K562 (cell line): ENCODE data around the gene DCUN1D4. TPM values are rescaled to one million over a fixed set of nuclear protein-coding genes. Genes with fewer than 3 reads are reported as not detected.

Source experiments
- BCOR ChIP-seq: fragments of 450-650 bp; IDR thresholded peaks from 2 replicates; pipeline ENCODE4 v1.6.1; 2016
- GATAD2A ChIP-seq: fragments of 450-650 bp; IDR thresholded peaks from 2 replicates; pipeline ENCODE4 v1.6.1; 2017
- NCOR1 ChIP-seq: fragments of 450-650 bp; IDR thresholded peaks from 2 replicates; pipeline ENCODE4 v1.6.1; 2016; ENCODE audit warnings: mild to moderate bottlenecking, moderate library complexity
- NFE2L1 ChIP-seq: fragments of 450-650 bp; IDR thresholded peaks from 2 replicates; pipeline ENCODE4 v1.6.1; 2016; ENCODE audit warnings: missing genetic modification characterization, low read depth, mild to moderate bottlenecking, missing compliant biosample characterization, moderate library complexity, borderline replicate concordance
- NFYB ChIP-seq: IDR thresholded peaks from 2 replicates; pipeline ENCODE4 v1.6.1; 2011; ENCODE audit warnings: mild to moderate bottlenecking, moderate library complexity; ENCODE audit not compliant: insufficient read length; ENCODE audit errors: extremely low read depth
- RCOR1 ChIP-seq, 2 experiments: IDR thresholded peaks; 2 replicates each; pipeline ENCODE4 v1.6.1; 2012; ENCODE audit warnings: low read depth in 2 of 2, low read length in 2 of 2, borderline replicate concordance in 1 of 2, improper control_type of control experiment in 1 of 2
- SMAD4 ChIP-seq: fragments of 250-450 bp; sonication (Bioruptor Pico); conservative IDR thresholded peaks from 2 replicates; pipeline ENCODE4 v1.8.0; 2021; ENCODE audit warnings: inconsistent platforms, mild to moderate bottlenecking, moderate library complexity
- SMARCA5 ChIP-seq: fragments of 450-650 bp; IDR thresholded peaks from 2 replicates; pipeline ENCODE4 v1.6.1; 2016
- U2AF2 ChIP-seq: fragments of 200-400 bp; formaldehyde crosslinking; optimal IDR thresholded peaks from 2 replicates; pipeline ENCODE3; 2017; ENCODE audit warnings: low read depth, mild to moderate bottlenecking, low read length
- ZNF764 ChIP-seq: fragments of 250-450 bp; sonication (Bioruptor Pico); IDR thresholded peaks from 2 replicates; pipeline ENCODE4 v1.4.0; 2020; ENCODE audit warnings: low read depth, mild to moderate bottlenecking, moderate library complexity
- polyA plus RNA-seq, 8 experiments: library from polyadenylated mRNA; depleted of rRNA in 4 of 8; stranded (reverse) in 5 of 8; unstranded in 3 of 8; fragments of >200 nt; fragmentation: Nextera tagmentation in 2 of 8; fragmentation: Illumina TruSeq in 1 of 8; extraction: Ambion mirVana in 2 of 8; extraction: Trizol in 1 of 8; gene quantifications; 2 replicates each; pipeline versions ENCODE4 v1.2.1 to v1.2.3, GENCODE V29; 2011 to 2014; ENCODE audit warnings: inconsistent platforms in 1 of 8, missing spikeins in 1 of 8
- total RNA-seq, 7 experiments: library from RNA; depleted of rRNA in 6 of 7; stranded (reverse); fragments of >200 nt in 6 of 7; fragmentation: Illumina TruSeq in 2 of 7; extraction: Trizol in 2 of 7; gene quantifications; 2 replicates each; pipeline versions ENCODE4 v1.2.1 to v1.2.3, GENCODE V29; 2011 to 2021; ENCODE audit warnings: low replicate concordance in 1 of 7
- TF ChIP-seq, protein P1 (sequence below): fragments of 450-650 bp; IDR thresholded peaks from 2 replicates; pipeline ENCODE4 v1.6.1; 2017; ENCODE audit warnings: antibody characterized with exemption, mild to moderate bottlenecking
- TF ChIP-seq, protein P2 (sequence below), 3 experiments: fragments of 200-800 bp in 1 of 3; fragments of 250-450 bp in 1 of 3; fragments of 450-650 bp in 1 of 3; sonication (Bioruptor Pico) in 1 of 3; sonication (Bioruptor generic) in 1 of 3; formaldehyde crosslinking in 1 of 3; IDR thresholded peaks; 2 replicates each; pipeline versions ENCODE4 v1.6.1 to v1.8.0; 2016 to 2022; ENCODE audit warnings: mild to moderate bottlenecking in 2 of 3, missing genetic modification characterization in 2 of 3, missing compliant biosample characterization in 1 of 3, moderate library complexity in 1 of 3

Gene DCUN1D4
- total and polyA plus RNA-seq, 9 of the 15 experiments (the other 6 are each of a cell fraction or from before 2014, with no cell fraction given) = 15.1 to 73.5 (median 23.0) TPM

DNA sequence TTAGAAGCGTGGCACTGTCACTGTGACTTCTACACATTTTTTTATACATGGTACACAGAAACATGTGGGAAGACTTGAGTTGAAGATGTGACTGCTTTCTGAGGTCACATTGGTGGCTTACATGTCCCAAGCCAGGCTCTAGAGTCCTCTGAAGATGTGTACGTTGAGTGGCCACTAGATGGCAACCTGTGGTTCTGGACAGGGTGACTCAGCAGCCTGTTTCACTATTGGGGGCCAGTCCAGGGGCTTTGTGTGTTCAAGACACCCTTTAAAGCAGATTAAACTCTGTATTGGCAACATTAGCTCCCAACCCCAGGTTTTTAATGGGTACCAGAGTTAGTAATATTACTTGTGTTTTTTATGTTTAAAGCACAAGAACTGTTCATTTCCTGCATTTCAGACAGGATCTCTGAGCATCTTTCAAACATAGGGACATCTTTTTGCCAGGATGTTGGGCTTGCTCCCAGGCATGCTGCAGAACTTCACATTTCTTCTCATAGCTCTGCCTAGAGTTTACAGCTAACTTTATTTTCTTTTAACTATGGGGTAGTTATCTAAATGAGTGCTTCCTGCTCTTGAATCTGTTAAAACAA lies 53.0 kb downstream of the DCUN1D4 start (continued):
- TF ChIP-seq, protein P1, sequence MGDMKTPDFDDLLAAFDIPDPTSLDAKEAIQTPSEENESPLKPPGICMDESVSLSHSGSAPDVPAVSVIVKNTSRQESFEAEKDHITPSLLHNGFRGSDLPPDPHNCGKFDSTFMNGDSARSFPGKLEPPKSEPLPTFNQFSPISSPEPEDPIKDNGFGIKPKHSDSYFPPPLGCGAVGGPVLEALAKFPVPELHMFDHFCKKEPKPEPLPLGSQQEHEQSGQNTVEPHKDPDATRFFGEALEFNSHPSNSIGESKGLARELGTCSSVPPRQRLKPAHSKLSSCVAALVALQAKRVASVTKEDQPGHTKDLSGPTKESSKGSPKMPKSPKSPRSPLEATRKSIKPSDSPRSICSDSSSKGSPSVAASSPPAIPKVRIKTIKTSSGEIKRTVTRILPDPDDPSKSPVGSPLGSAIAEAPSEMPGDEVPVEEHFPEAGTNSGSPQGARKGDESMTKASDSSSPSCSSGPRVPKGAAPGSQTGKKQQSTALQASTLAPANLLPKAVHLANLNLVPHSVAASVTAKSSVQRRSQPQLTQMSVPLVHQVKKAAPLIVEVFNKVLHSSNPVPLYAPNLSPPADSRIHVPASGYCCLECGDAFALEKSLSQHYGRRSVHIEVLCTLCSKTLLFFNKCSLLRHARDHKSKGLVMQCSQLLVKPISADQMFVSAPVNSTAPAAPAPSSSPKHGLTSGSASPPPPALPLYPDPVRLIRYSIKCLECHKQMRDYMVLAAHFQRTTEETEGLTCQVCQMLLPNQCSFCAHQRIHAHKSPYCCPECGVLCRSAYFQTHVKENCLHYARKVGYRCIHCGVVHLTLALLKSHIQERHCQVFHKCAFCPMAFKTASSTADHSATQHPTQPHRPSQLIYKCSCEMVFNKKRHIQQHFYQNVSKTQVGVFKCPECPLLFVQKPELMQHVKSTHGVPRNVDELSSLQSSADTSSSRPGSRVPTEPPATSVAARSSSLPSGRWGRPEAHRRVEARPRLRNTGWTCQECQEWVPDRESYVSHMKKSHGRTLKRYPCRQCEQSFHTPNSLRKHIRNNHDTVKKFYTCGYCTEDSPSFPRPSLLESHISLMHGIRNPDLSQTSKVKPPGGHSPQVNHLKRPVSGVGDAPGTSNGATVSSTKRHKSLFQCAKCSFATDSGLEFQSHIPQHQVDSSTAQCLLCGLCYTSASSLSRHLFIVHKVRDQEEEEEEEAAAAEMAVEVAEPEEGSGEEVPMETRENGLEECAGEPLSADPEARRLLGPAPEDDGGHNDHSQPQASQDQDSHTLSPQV = peak; percentile 47
- TF ChIP-seq, protein P2, sequence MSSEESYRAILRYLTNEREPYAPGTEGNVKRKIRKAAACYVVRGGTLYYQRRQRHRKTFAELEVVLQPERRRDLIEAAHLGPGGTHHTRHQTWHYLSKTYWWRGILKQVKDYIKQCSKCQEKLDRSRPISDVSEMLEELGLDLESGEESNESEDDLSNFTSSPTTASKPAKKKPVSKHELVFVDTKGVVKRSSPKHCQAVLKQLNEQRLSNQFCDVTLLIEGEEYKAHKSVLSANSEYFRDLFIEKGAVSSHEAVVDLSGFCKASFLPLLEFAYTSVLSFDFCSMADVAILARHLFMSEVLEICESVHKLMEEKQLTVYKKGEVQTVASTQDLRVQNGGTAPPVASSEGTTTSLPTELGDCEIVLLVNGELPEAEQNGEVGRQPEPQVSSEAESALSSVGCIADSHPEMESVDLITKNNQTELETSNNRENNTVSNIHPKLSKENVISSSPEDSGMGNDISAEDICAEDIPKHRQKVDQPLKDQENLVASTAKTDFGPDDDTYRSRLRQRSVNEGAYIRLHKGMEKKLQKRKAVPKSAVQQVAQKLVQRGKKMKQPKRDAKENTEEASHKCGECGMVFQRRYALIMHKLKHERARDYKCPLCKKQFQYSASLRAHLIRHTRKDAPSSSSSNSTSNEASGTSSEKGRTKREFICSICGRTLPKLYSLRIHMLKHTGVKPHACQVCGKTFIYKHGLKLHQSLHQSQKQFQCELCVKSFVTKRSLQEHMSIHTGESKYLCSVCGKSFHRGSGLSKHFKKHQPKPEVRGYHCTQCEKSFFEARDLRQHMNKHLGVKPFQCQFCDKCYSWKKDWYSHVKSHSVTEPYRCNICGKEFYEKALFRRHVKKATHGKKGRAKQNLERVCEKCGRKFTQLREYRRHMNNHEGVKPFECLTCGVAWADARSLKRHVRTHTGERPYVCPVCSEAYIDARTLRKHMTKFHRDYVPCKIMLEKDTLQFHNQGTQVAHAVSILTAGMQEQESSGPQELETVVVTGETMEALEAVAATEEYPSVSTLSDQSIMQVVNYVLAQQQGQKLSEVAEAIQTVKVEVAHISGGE (CRISPR knock-in tag; IDR thresholded peaks at IDR 0.05) = no peak
- no peak for TF ChIP-seq SMARCA5
- TF ChIP-seq NFE2L1 (tag) = peak; percentile 65
- no peak for TF ChIP-seq NFYB
- peak in 1 of 2 experiments; percentile 13; a peak in 1 of 4 replicates for TF ChIP-seq RCOR1 (IDR thresholded peaks at IDR 0.05; ENCODE audit: borderline replicate concordance in 1 of 2, low read depth in 2 of 2, low read length in 2 of 2)
- TF ChIP-seq GATAD2A = no peak
- TF ChIP-seq NCOR1 = no peak
- no peak for TF ChIP-seq U2AF2
- no peak for TF ChIP-seq BCOR
- TF ChIP-seq SMAD4 (CRISPR knock-in tag) = no peak
- TF ChIP-seq ZNF764 (CRISPR knock-in tag) = no peak
